HG03378 (cell line): ENCODE measurements around the gene ENTREP1.
"Not testable (repeated sequence)": the region's sequence is repeated elsewhere in the genome, so short reads cannot be mapped to it uniquely, and the experiment has no call there.

Experiments
- ATAC-seq: cut with Tn5 transposase; IDR thresholded peaks from one replicate; pipeline ENCODE4 v1.9.1; 2021; ENCODE audit warnings: mild to moderate bottlenecking, moderate library complexity; ENCODE audit not compliant: unreplicated experiment

The ENTREP1 gene

GRCh38 chr9:69324549-69325401, at the start of gene ENTREP1:
TSS of gene ENTREP1 (plus strand) at chr9:69325215. CDS start at chr9:69325310, 95 bp downstream.
- no peak for ATAC-seq

- no peak for ATAC-seq
Measured at GRCh38 chr9:69276775-69277174, 48.2 kb upstream of the ENTREP1 start.

GRCh38 chr9:69279084-69279731, 45.8 kb upstream of the ENTREP1 start:
- peak; percentile 93 for ATAC-seq

DNA sequence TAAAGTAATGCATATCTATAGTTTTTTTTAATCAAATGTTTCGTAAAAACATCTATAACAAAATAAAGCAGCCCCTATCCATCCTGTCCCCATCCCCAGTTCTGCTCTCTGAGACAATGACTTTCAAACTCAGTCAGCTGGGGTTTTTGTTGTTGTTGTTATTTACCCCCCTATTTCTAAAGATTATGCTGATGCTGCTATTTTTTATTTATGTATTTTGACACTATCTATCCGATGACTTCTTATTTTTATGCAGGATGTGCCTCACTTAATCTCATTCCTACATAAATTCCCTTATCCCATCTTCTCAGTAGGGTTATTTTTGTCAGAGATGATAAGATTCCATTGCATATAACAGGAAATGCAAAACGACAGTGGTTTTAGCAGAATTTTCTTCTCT, 45.3 kb upstream of the ENTREP1 start:
- ATAC-seq = no peak

- no peak for ATAC-seq
Measured at GRCh38 chr9:69283003-69283402, 42.0 kb upstream of the ENTREP1 start.

DNA sequence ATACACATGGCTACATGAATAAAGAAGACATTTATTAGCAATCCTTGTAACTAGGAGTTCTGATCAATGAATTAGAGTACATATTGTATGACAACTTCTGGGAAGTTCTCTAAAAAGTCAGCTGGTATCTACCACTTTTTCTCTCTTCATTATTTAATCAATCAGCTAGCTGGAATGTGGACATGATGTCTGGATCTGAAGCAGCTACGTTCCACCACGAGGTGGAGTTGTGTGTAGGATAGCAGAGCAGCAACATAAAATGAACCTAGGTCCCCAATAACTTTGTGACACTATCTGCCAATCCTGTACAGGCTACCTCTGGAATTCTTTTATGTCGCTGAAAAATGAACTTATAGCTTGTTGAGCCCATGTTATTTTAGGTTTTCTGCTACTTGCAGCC, 32.9 kb upstream of the ENTREP1 start:
- ATAC-seq = no peak

GRCh38 chr9:69293156-69293555, 31.9 kb upstream of the ENTREP1 start:
- ATAC-seq = no peak

- no peak for ATAC-seq
Measured at GRCh38 chr9:69295872-69296552, 29.0 kb upstream of the ENTREP1 start.

GRCh38 chr9:69297300-69297980, 27.6 kb upstream of the ENTREP1 start:
- no peak for ATAC-seq

DNA sequence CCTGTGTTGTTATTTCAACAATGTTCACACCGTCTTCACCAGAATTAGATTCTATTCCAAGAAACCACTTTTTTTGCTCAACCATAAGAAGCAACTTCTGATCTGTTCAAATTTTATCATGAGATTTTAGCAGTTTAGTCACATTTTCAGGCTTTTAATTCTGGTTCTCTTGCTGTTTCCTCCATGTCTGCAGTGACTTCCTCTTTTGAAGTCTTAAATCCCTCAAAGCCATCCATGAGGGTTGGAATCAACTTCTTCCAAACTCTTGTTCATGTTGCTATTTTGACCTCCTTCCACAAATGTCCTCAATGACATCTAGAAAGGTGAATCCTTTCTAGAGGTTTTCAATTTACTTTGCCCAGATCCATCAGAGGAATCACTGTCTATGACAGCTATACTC, 25.7 kb upstream of the ENTREP1 start:
- no peak for ATAC-seq

DNA sequence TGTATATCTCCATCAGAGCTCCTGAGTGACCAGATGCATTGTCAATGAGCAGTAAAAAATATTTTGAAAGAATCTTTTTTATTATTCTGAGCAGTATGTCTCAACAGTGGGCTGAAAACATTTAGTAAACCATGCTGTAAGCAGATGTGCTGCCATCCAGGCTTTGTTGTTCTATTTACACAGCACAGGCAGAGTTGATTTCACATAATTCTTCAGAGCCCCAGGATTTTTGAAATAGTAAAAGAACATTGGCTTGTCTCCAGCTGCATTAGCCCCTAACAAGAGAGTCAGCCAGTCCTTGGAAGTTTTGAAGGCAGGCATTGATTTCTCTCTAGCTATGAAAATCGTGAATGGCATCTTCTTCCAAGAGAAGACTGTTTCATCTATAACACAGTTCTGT, 25.2 kb upstream of the ENTREP1 start:
- ATAC-seq = no peak

DNA sequence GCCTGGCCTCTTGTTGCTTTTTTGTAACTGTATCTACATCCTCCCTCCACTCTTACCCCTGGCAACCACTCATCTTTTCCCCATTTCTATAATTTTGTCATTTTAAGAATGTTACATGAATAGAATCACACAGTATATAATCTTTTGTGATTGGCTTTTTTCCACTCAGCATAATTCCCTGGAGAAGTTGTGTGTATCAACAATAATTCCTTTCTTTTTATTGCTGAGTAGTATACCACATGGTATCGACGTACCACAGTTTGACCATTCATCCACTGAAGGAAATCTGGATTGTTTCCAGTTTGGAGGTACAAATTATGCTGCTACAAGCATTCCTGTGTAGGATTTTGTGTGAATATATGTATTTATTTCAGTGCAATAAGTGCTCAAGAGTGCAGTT, 21.7 kb upstream of the ENTREP1 start:
- ATAC-seq = no peak

DNA sequence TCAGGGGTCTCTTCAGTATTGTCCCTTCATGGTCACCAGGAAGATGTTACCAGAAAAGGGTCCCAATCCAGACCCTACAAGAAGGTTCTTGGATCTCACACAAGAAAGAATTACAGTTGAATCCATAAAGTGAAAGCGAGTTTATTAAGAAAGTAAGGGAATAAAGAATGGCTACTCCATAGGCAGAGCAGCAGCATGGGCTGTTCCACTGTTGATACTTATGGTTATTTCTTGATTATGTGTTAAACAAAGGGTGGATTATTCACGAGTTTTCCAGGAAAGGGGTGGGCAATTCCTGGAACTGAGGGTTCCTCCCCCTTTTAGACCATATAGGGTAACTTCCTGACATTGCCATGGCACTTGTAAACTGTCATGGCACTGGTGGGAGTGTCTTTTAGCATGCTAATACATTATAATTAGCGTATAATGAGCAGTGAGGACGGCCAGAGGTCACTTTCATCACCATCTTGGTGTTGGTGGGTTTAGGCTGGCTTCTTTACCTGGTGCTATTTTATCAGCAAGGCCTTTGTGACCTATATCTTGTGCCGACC, 18.0 kb upstream of the ENTREP1 start:
- not testable (repeated sequence) for ATAC-seq

DNA sequence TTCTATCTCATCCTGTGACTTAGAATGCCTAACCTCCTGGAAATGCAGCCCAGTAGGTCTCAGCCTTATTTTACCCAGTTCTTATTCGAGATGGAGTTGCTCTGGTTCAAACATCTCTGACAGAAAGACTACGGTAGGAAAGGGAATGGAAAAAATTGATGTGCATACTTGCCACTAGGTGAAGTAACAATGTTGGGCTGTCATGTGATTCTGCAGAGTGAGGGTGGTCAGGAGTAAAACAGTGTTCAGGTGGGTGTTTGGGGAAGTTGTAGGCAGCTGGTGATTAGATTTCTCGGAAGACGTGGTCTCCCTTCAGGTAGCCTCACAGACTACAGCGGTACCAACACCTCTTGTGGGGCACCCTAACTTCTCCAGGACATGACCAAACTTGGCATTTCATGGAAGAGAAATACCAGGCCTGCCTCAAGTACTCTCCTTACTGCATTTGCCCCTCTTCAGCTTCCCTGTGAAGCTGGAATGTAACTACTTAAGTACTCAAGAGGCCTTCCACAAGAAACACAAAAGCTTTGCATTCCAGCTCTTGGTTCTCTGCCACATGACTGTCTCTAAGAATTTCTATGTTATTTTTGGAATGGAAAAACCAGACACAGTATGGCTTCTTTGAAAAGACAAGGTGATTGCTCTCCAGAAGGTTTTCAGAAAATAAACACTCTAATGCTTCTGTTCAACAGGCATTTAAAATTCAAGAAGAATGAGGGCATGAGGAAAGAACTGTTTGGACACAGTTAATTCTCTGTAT, 17.4 kb upstream of the ENTREP1 start:
- ATAC-seq = no peak

DNA sequence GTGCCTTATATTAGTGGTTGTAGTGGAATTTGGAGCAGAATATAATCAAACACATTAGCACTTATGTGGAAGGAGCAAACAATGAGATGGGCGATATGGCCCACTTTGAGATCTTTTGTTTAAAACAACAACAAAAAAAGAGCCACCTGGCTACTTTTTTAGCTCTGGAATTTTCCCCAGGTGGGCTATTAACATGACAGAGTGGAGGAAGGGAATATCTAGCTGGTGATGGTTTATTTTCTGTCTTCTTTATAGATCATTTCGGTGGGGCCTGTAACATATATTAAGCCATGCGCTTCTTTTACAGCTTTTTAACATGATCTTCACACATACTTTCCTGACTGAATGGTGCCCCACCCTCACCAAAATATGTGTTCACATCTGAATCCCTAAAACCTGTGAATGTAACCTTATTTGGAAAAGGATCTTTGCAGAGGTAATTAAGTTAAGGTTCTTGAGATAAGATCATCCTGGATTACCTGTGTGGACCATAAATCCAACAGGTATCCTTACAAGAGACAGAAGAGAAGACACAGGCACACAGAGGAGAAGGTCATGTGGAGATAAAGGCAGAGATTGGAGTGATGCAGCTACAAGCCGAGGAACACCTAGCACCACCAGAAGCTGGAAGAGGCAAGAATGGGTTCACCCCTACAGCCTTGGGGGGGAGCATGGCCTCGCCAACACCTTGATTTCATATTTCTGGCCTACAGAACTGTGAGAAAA, 16.6 kb upstream of the ENTREP1 start:
- no peak for ATAC-seq

GRCh38 chr9:69313175-69313574, 11.8 kb upstream of the ENTREP1 start:
- no peak for ATAC-seq

DNA sequence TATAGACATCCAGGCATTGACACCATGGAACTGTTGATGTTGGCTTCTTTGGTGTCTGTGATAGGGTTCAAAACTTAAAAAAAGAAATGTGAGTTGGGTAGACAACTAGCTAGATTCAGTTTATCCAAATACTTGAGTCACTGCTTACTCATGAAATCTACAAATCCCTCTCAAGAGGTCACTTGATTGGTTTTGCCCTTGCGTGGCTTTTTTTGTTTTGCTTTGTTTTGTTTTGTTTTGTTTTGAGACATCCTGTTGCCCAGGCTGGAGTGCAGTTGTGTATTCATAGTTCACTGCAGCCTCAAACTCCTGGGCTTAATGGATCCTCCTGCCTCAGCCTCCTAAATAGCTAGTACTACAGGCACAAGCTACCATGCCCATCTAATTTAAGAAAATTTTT, 10.5 kb upstream of the ENTREP1 start:
- no peak for ATAC-seq

DNA sequence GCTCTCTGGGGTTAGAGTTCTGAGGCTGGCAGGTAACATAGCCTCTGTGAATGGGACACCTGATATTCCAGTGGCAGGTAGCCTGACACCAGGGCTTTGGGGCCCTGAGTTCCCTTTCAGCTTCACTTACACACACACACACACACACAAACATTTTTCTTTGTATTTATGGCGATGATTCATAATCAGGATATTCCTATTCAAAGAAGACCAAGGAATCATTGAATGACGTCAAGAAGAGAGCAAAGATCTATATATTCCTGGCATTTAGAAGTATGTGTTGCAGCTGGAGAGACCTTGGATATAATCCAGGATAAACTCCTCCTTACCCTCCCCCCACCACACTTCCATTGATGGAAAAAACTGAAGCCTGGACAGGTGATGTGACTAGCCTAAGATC, 7.9 kb upstream of the ENTREP1 start:
- no peak for ATAC-seq

- peak; percentile 96 for ATAC-seq
Measured at GRCh38 chr9:69317894-69318293, 7.1 kb upstream of the ENTREP1 start.
